ENCODE data around the gene GORAB. TPM values are rescaled to one million over a fixed set of nuclear protein-coding genes. Genes with fewer than 3 reads are reported as not detected.

Gene GORAB
- total and polyA plus RNA-seq, 2 of the 4 experiments (the other 2 are of a cell fraction), result 11.3 to 14.0 TPM

GRCh38 chr1:170495006-170495405 is 37.0 kb upstream of the GORAB start:
- Histone ChIP-seq H2AFZ (replicated peaks; ENCODE audit: low read length, poor library complexity) (no peak overlapping the region), H3K27me3 (ENCODE audit: control insufficient read depth, insufficient read depth, low read length) (no peaks in the 10 kb centered on the region)
- BruUV-seq (replicated peaks), result no TSS peak

More at GRCh38 chr1:170495006-170495405, 37.0 kb upstream of the GORAB start:
- Histone ChIP-seq H2BK5ac (ENCODE audit: low read depth, low read length, poor library complexity, severe bottlenecking) (no peak overlapping the region), H3K23ac (ENCODE audit: low read depth, low read length) (no peak overlapping the region), H3K4me3 (ENCODE audit: insufficient read depth, low read depth, low read length) (no peak overlapping the region), H2BK20ac (ENCODE audit: low read depth, low read length) (no peak overlapping the region), H3K14ac (replicated peaks; ENCODE audit: low read depth, low read length) (no peak overlapping the region), H4K91ac (ENCODE audit: insufficient read depth, low read depth, low read length) (no peak overlapping the region), H4K5ac (ENCODE audit: low read depth, low read length) (no peak overlapping the region), H3K56ac (ENCODE audit: extremely low read depth, insufficient read depth, low read length) (no peak overlapping the region), H3K4me2 (ENCODE audit: low read depth, low read length) (no peak overlapping the region; the same call in 1 of the 2 replicates), H2BK15ac (ENCODE audit: low read depth, low read length) (no peak overlapping the region), H3K79me1 (ENCODE audit: low read depth in 1 of 2, low read length in 2 of 2) (no peaks in the 10 kb centered on the region), H3K9me3 (ENCODE audit: control insufficient read depth, insufficient read depth, low read length) (no peaks in the 10 kb centered on the region), H3K9ac (ENCODE audit: low read depth, low read length) (no peak overlapping the region), H3K4me1 (ENCODE audit: control insufficient read depth, insufficient read depth, low read length) (peaks cover 2% of the 10 kb centered on the region; the same call in 1 of the 2 replicates), H3K36me3 (ENCODE audit: control insufficient read depth, insufficient read depth, low read length) (no peaks in the 10 kb centered on the region), H2AK5ac (ENCODE audit: low read depth, low read length) (no peak overlapping the region), H4K8ac (ENCODE audit: low read depth in 2 of 2, low read length in 2 of 2) (no peak overlapping the region), H4K20me1 (ENCODE audit: insufficient read depth, low read length) (no peaks in the 10 kb centered on the region), H3K27ac (ENCODE audit: insufficient read depth, low read length) (no peak overlapping the region), H3K4ac (ENCODE audit: low read depth, low read length) (no peak overlapping the region), H2BK120ac (ENCODE audit: low read depth, low read length) (no peak overlapping the region), H2AK9ac (replicated peaks; ENCODE audit: low read depth, low read length, poor library complexity) (no peak overlapping the region), H3K9me1 (ENCODE audit: insufficient read depth, low read length) (no peaks in the 10 kb centered on the region), H3K18ac (ENCODE audit: low read depth, low read length) (no peak overlapping the region)
- DNase-seq (peak; percentile 13), ATAC-seq (ENCODE audit: low read depth) (peak; percentile 51; the same call in 1 of the 2 replicates)
- intact Hi-C loops (cut with micrococcal nuclease), result no loop called here
- ChIA-PET CTCF (no interaction called here), POLR2A (ENCODE audit: unreplicated experiment) (no interaction called here)
- 60% methylated on average over 1 of the region's 2 CpGs; no CpG with 5 or more reads in 1 of the 2 experiments for WGBS, 2 experiments (ENCODE audit: extremely low coverage in 2 of 2, insufficient read length in 1 of 2)
- dilution Hi-C loops (cut with HindIII; ENCODE audit: low sequenced_read_pairs, unreplicated experiment), result no loop called here
- no peak for TF ChIP-seq CEBPB (IDR thresholded peaks at IDR 0.05; ENCODE audit: low read depth, low read length)
- TF ChIP-seq SMC3 (IDR thresholded peaks at IDR 0.05; ENCODE audit: low read depth, low read length), result no peak
- TF ChIP-seq POLR2A (IDR thresholded peaks at IDR 0.05; ENCODE audit: low read depth, low read length), result no peak
- no peak for TF ChIP-seq ELK1 (IDR thresholded peaks at IDR 0.05; ENCODE audit: borderline replicate concordance, low read depth, low read length)
- no peak for TF ChIP-seq MAFK (IDR thresholded peaks at IDR 0.05; ENCODE audit: low read depth, low read length)
- in situ Hi-C loops (cut with MboI; ENCODE audit: low sequenced_read_pairs), result no loop called here
